Stomach (tissue), 9 donors: ENCODE data around the gene TMC2. TPM values are rescaled to one million over a fixed set of nuclear protein-coding genes. Genes with fewer than 3 reads are reported as not detected.

Experiments used
- DNase-seq, 2 donors: peaks; one replicate each; pipeline versions ENCODE4 v3.0.0 to v3.0.0-alpha.2; 2013 to 2019
- H3K27ac ChIP-seq, 5 donors: fragments of 200-600 bp in 4 of 5; sonication (generic) in 4 of 5; one replicate each; pipeline ENCODE4 v1.5.1; 2013 to 2019; ENCODE audit warnings: mild to moderate bottlenecking in 1 of 5, moderate library complexity in 1 of 5
- H3K27me3 ChIP-seq, 3 donors: fragments of 200-600 bp; sonication (generic); one replicate each; pipeline ENCODE4 v1.5.1; 2017 to 2019; ENCODE audit warnings: mixed run types in 1 of 3
- H3K36me3 ChIP-seq, 4 donors: fragments of 200-600 bp; sonication (generic); 1 replicate in 3 of 4; 2 replicates in 1 of 4; pipeline ENCODE4 v1.5.1; 2016 to 2019
- H3K4me1 ChIP-seq, 4 donors: fragments of 200-600 bp; sonication (generic); one replicate each; pipeline ENCODE4 v1.5.1; 2016 to 2019
- H3K4me3 ChIP-seq, 4 donors: fragments of 200-600 bp; sonication (generic) in 3 of 4; one replicate each; pipeline ENCODE4 v1.5.1; 2016 to 2019; ENCODE audit warnings: mild to moderate bottlenecking in 1 of 4
- H3K9me3 ChIP-seq, 4 donors: fragments of 200-600 bp; sonication (generic); one replicate each; pipeline ENCODE4 v1.5.1; 2016 to 2019
- EP300 ChIP-seq: sonication (generic); formaldehyde crosslinking; IDR thresholded peaks from one replicate; pipeline ENCODE4 v1.6.1; 2017; ENCODE audit warnings: antibody characterized with exemption
- POLR2A ChIP-seq, 4 donors: fragments of 450-650 bp; IDR thresholded peaks; one replicate each; pipeline ENCODE4 v1.6.1; 2016; ENCODE audit warnings: antibody characterized with exemption in 4 of 4, control low read depth in 2 of 4, mild to moderate bottlenecking in 1 of 4, moderate library complexity in 1 of 4
- POLR2AphosphoS5 ChIP-seq, 3 donors: sonication (generic); formaldehyde crosslinking; IDR thresholded peaks; one replicate each; pipeline ENCODE4 v1.6.1; 2016; ENCODE audit warnings: antibody characterized with exemption in 3 of 3
- WGBS, 5 donors: extraction: QIAGEN DNeasy Blood & Tissue Kit in 3 of 5; methylation state at CpG; one replicate each; pipeline versions ENCODE4 v1.1.5 to v1.1.7; 2013 to 2018; 5-methylcytosine and 5-hydroxymethylcytosine counted together
- intact Hi-C: fragments of 100-400 bp; cut with DNase I; formaldehyde crosslinking; loops from one replicate; pipeline ENCODE4 v1.15.1; 2023; ENCODE audit warnings: low total_unique reads
- polyA plus RNA-seq, 3 donors: library from polyadenylated mRNA; stranded (reverse); fragments of 200-250 nt; gene quantifications; one replicate each; pipeline ENCODE4 v1.2.3, GENCODE V29; 2013
- total RNA-seq, 5 donors: library from RNA; depleted of rRNA; stranded (reverse); fragments of >200 nt; gene quantifications; one replicate each; pipeline versions ENCODE4 v1.1.0 to v1.2.3, GENCODE V29; 2014 to 2016
- TF ChIP-seq, protein P1 (sequence below), 7 experiments: fragments of 450-650 bp in 4 of 7; fragments of 200-600 bp in 3 of 7; sonication (generic) in 3 of 7; IDR thresholded peaks; one replicate each; pipeline ENCODE4 v1.5.1; 2016 to 2019; ENCODE audit warnings: antibody characterized with exemption in 7 of 7, control low read depth in 2 of 7, mild to moderate bottlenecking in 1 of 7
- donor health status: healthy with polysubstance abuse.
- donor health status: Bipolar disorder and iron deficiency.
- donor health status: healthy.

The TMC2 gene
- total and polyA plus RNA-seq, 8 donors: 0.03 TPM; not detected in 7

DNA sequence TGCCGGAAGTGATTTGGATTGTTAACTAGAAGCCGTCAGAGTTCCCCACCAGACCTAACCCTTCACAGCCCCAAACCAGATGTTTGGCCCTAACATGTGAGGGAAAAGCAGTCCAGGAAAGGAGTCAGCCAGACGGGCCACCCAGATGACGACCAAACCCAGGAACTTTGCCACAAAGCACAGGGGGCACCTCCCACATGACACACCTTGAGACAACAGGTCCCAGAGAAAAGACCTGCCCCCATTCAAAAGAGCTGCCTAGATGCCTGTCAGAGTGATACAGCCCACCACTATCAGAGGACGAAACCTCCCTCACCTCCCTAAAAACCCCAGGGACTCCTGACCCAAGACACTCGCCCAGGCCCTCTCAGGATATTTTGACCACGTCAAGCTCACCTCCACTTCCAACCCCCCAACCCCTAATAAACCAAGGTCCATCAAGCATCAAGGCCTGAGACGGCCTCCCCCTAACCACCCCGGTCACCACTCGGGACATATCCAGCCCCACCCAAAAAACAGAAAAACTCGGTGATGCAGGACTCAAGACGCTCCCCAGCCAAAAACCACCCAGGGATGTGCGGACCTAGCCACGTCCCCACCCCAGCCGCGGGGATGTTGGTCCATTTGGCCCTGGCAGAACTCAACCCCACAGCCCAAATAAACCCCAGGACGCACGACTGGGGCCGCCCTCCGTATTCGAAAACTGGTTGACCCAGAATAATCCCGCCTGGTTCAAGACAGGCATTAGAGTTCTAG lies 28.3 kb upstream of the TMC2 start:
- Histone ChIP-seq H3K9me3 (no peaks in the 10 kb centered on the region), H3K27ac (peak overlapping the region; percentile 67 to 88 (median 83)), H3K27me3 (no peaks in the 10 kb centered on the region), H3K4me3 (peak overlapping the region; percentile 72 to 90 (median 85)), H3K36me3 (no peaks in the 10 kb centered on the region), H3K4me1 (peaks cover 10 to 21% (median 17%) of the 10 kb centered on the region in 4 donors)
- intact Hi-C loops: no loop called here
- no peak for TF ChIP-seq EP300
- TF ChIP-seq, protein P1, sequence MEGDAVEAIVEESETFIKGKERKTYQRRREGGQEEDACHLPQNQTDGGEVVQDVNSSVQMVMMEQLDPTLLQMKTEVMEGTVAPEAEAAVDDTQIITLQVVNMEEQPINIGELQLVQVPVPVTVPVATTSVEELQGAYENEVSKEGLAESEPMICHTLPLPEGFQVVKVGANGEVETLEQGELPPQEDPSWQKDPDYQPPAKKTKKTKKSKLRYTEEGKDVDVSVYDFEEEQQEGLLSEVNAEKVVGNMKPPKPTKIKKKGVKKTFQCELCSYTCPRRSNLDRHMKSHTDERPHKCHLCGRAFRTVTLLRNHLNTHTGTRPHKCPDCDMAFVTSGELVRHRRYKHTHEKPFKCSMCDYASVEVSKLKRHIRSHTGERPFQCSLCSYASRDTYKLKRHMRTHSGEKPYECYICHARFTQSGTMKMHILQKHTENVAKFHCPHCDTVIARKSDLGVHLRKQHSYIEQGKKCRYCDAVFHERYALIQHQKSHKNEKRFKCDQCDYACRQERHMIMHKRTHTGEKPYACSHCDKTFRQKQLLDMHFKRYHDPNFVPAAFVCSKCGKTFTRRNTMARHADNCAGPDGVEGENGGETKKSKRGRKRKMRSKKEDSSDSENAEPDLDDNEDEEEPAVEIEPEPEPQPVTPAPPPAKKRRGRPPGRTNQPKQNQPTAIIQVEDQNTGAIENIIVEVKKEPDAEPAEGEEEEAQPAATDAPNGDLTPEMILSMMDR (IDR thresholded peaks at IDR 0.05): no peak
- no peak for TF ChIP-seq POLR2AphosphoS5 (IDR thresholded peaks at IDR 0.05)
- no peak for TF ChIP-seq POLR2A (IDR thresholded peaks at IDR 0.05)
- WGBS, 5 donors: 8 to 18% (median 11%) methylated on average over 7 to 22 of the region's 22 CpGs
- DNase-seq: peak; percentile 27 to 83

DNA sequence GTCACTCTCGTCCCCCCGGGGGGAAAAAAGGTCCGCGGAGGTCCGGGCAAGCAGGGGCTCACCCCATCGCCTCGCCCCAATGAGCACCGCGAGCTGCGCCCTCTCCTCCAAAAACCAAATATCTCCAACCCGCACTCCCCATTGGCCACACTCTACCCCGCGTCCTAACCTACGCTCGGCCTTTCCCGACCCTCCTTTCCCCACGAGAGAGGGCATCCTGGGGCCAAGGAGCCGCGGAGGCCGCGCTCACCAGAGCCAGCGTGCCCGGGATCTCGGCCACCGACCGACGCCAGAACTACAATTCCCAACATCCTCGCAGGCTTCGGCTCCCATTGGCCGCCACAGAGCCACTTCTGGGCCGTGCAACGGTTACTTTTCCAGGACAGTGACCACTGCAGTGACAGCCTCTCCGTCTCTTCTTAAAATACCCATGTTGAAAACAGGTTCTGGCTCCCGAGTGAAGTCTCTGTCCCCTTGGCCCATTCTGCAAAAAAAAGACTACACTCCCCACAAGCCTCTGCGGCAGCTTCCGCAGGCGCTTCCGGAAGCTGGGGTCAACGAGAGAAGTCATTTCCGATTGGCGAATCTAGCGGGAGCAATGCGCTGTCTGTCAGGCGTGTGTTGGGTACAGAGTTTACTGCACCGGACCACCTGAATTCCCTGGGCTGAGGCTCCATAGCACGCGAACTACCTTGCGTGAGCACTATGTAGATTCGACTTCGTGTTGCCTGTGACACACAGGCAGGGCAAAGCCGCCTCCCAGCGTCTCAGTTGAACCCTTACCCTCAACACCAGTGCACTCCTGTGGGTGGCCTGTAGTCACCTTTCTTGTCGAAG lies 27.5 kb upstream of the TMC2 start, which contains the start of gene ZNF343:
Gene ZNF343 (minus strand): TSS at position 285 of the 837 bp plus-strand sequence. CDS start 15,020 bp downstream, outside the sequence.
- intact Hi-C loops: no loop called here
- peaks cover 10 to 21% (median 17%) of the 10 kb centered on the region in 4 donors for H3K4me1 ChIP-seq
- peak within 1 kb of the TSS; percentile 72 to 90 (median 85) for H3K4me3 ChIP-seq
- 0 to 1% (median 0%) methylated on average over 31 to 53 of the region's 53 CpGs for WGBS, 5 donors
- peak within 1 kb of the TSS; percentile 67 to 88 (median 83) for H3K27ac ChIP-seq
- TF ChIP-seq POLR2AphosphoS5 (IDR thresholded peaks at IDR 0.05) (peak in 2 of 3 donors; percentile 72 to 75), POLR2A (IDR thresholded peaks at IDR 0.05) (peak in 1 of 4 donors; percentile 52)
- TF ChIP-seq, protein P1 (IDR thresholded peaks at IDR 0.05): no peak
- H3K36me3 ChIP-seq: no peaks in the 10 kb centered on the region
- H3K9me3 ChIP-seq: no peaks in the 10 kb centered on the region
- no peaks in the 10 kb centered on the region for H3K27me3 ChIP-seq
- peak; percentile 79 to 95 for DNase-seq

DNA sequence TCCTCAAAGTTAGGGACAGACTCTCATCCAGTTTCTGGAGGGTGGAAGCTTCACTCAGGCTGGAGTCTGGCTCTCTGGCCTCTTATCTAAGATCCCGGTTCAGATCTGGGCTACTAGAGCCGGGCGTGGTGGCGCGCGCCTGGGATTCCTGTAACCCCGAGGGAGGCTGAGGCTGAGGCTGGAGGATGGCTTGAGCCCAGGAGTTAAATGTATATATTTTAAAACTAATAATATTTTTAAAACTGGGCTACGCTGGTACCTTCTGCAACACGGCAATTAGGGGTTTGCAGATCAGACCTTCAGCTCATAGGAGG lies 26.9 kb upstream of the TMC2 start:
- Histone ChIP-seq H3K4me3 (peak overlapping the region; percentile 72 to 90 (median 85)), H3K27me3 (peaks cover 0 to under 1% (median 0%) of the 10 kb centered on the region in 3 donors), H3K4me1 (peaks cover 10 to 21% (median 17%) of the 10 kb centered on the region in 4 donors), H3K36me3 (no peaks in the 10 kb centered on the region), H3K27ac (peak overlapping the region; percentile 46 to 88 (median 83)), H3K9me3 (no peaks in the 10 kb centered on the region)
- no peak for TF ChIP-seq POLR2A (IDR thresholded peaks at IDR 0.05)
- TF ChIP-seq, protein P1 (IDR thresholded peaks at IDR 0.05): no peak
- no peak for TF ChIP-seq EP300
- 35 to 50% (median 40%) methylated on average over 9 of the region's 9 CpGs for WGBS, 5 donors
- intact Hi-C loops: no loop called here
- DNase-seq: no peak

DNA sequence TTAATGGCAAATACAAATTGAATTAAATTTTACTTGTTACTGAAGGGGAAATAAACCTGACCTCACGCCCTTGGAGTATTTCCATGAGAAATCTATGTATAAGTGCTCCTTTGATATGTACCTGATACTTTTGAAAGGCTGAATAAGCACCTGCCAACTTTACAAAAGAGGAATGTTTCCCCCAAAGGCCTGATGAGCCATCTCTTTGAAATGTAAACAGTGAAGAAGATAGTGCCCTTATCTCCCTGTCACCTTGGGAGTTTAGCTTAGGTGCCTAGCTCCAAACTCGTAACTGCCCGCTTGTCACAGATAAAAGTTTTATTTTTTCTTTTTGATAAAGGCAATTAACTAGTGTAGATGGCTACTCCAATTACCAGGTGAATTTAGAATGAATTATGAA lies 26.6 kb upstream of the TMC2 start:
- Histone ChIP-seq H3K27me3 (peaks cover 0 to 4% (median 0%) of the 10 kb centered on the region in 3 donors), H3K9me3 (no peaks in the 10 kb centered on the region), H3K4me3 (peak overlapping the region in 3 of 4 donors; percentile 82 to 90 (median 88)), H3K27ac (no peak overlapping the region), H3K4me1 (peaks cover 10 to 21% (median 17%) of the 10 kb centered on the region in 4 donors), H3K36me3 (no peaks in the 10 kb centered on the region)
- TF ChIP-seq POLR2A (IDR thresholded peaks at IDR 0.05) (no peak), POLR2AphosphoS5 (IDR thresholded peaks at IDR 0.05) (no peak), EP300 (no peak)
- TF ChIP-seq, protein P1 (IDR thresholded peaks at IDR 0.05): no peak
- WGBS, 5 donors: 77 to 82% (median 80%) methylated on average over 3 of the region's 3 CpGs
- intact Hi-C loops: no loop called here
- DNase-seq: no peak
